GM12891 (cell line): ENCODE measurements around the gene CUL4A.

Experiments
- POLR2A ChIP-seq: IDR thresholded peaks from 2 replicates; pipeline ENCODE4 v1.6.1; 2011; ENCODE audit warnings: low read depth, low read length, control low read depth
- POLR2AphosphoS5 ChIP-seq: IDR thresholded peaks from 2 replicates; pipeline ENCODE4 v1.6.1; 2011; ENCODE audit warnings: low read depth, low read length, control low read depth
- SPI1 ChIP-seq: IDR thresholded peaks from 2 replicates; pipeline ENCODE4 v1.6.1; 2011; ENCODE audit warnings: low read depth, low read length, control low read depth
- TAF1 ChIP-seq: IDR thresholded peaks from 2 replicates; pipeline ENCODE4 v1.6.1; 2011; ENCODE audit warnings: low read depth, low read length, control low read depth

GRCh38 chr13:113273851-113274590 lies 64.6 kb downstream of the CUL4A start:
- no peak for TF ChIP-seq POLR2A
- no peak for TF ChIP-seq POLR2AphosphoS5
- no peak for TF ChIP-seq TAF1
- no peak for TF ChIP-seq SPI1
